Left renal pelvis (tissue), 4 donors: ENCODE measurements around the gene DOHH. TPM values are rescaled to one million over a fixed set of nuclear protein-coding genes. Genes with fewer than 3 reads are reported as not detected.
"Not testable (repeated sequence)": the region's sequence is repeated elsewhere in the genome, so short reads cannot be mapped to it uniquely, and the experiment has no call there.

ENCODE experiments used
- DNase-seq, 4 donors: peaks; one replicate each; pipeline ENCODE4 v3.0.0-alpha.2; 2013; ENCODE audit warnings: low read depth in 4 of 4, low spot score in 3 of 4
- polyA plus RNA-seq, 4 donors: library from polyadenylated mRNA; unstranded; fragments of 120-200 nt; gene quantifications; one replicate each; pipeline ENCODE4 v1.2.1, GENCODE V29; 2013; ENCODE audit not compliant: insufficient read length in 4 of 4

The DOHH gene
- polyA plus RNA-seq, 4 donors: 4.7 to 11.4 (median 6.2) TPM

DNA sequence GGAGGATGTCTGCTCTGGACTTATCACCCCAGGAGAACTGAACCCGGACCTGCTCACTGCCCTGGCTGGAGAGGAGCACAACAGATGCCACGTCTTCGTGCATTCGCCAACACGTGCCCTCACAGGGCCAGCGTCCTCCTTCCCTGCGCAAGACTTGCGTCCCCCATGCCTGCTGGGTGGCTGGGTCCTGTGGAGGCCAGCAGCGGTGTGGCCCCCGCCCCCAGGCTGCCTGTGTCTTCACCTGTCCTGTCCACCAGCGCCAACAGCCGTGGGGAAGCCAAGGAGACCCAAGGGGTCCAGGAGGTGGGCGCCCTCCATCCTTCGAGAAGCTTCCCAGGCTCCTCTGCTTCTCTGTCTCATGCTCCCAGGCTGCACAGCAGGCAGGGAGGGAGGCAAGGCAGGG lies 35.1 kb upstream of the DOHH start:
- no peak for DNase-seq

DNA sequence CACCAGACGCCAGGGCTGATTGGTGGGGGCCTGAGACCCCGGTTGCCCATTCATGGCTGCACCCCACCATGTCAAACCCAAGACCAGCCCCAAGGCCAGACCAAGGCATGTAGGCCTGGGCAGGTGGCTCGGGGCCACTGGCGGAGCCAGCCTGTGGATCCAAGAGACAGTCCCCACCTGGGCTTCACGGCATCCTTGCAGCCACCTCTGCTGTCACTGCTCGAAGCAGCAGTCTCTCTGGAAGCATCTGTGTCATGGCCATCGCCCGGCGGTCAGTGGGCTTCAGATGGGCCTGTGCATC lies 34.7 kb upstream of the DOHH start:
- DNase-seq: no peak

DNA sequence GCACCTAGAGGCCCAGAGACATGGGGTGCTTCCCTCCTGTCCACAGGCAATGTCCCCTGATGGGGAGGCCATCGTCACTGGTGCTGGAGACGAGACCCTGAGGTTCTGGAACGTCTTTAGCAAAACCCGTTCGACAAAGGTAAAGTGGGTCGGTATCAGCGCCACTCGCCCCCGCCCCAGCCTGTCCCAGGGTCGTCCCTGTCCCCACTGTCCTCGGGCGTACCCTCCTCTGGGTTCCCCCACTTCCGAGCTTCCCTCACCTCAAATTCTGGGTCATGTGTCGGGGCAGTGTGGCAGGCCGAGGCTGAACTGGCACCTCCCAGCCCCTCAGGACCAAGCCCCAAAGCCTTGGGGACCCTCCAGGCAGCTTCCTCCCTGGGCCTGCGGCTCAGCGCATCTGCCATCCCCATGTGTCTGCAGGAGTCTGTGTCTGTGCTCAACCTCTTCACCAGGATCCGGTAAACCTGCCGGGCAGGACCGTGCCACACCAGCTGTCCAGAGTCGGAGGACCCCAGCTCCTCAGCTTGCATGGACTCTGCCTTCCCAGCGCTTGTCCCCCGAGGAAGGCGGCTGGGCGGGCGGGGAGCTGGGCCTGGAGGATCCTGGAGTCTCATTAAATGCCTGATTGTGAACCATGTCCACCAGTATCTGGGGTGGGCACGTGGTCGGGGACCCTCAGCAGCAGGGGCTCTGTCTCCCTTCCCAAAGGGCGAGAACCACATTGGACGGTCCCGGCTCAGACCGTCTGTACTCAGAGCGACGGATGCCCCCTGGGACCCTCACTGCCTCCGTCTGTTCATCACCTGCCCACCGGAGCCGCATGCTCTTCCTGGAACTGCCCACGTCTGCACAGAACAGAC lies 34.1 kb upstream of the DOHH start:
- no peak for DNase-seq

DNA sequence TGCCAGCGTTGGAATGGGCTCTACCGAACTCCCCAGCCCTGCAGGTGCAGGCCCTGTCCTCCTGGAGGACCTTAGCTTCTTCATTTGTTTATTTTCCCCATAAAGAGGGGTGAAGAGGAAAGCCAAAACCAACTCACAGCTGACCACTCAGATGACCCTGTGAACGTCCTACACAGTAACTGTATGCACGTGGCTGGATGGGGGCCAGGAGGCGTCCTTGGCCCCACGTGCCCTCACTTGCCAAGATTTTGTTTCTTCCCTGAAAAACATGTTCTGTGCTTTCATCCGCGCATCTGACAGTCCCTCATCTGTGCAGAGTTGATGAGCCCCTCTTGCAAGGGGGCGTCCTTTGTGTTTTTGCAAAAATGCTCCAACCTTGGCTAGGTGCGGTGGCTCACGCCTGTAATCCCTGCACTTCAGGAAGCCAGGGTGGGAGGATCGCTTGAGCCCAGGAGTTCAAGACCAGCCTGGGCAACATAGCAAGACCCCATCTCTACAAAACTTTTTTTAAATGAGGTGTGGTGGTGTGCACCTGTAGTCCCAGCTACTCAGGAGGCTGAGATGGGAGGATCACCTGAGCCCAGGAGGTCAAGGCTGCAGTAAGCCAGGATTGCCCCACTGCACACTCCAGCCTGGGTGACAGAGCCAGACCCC lies 33.2 kb upstream of the DOHH start:
- DNase-seq: no peak

DNA sequence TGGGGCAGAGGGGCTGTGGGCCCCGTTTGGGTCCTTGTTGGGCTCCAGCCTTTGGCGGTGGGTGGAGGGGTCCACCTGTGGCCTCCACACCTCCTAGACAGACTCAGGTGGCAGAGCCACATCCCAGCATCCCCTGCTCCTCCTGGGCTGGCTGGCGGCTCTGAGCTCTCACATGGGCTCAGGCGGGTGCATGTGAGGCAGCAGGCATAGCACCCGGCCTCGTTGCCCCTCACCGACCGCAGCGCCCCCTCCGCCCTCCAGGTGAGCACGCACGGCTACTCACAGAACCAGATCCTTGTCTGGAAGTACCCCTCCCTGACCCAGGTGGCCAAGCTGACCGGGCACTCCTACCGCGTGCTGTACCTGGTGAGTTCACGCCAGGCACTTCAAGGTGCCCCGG lies 32.6 kb upstream of the DOHH start:
- DNase-seq: no peak

DNA sequence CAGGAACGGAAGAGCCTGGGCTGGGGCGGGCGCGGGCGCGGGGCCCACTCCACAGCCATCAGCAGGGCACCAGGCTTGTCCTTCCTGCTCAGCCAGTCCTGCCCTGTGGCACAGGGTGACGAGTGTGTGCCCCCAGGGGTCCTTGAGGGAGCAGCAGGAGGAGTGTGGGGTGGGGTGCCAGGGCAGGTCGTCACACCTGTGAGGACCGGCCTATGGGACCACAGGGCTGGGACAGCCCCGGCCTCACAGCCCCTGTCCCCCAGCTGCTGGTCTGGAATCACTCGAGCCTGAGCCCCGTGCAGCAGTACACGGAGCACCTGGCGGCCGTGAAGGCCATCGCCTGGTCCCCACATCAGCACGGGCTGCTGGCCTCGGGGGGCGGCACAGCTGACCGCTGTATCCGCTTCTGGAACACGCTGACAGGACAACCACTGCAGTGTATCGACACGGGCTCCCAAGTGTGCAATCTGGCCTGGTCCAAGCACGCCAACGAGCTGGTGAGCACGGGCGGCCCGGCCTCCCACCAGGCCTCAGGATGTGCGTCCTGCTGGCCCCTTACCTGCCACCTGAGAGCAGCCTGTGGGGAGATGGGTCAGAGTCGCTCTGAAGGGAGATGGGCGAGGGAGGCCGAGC lies 31.8 kb upstream of the DOHH start:
- no peak for DNase-seq

DNA sequence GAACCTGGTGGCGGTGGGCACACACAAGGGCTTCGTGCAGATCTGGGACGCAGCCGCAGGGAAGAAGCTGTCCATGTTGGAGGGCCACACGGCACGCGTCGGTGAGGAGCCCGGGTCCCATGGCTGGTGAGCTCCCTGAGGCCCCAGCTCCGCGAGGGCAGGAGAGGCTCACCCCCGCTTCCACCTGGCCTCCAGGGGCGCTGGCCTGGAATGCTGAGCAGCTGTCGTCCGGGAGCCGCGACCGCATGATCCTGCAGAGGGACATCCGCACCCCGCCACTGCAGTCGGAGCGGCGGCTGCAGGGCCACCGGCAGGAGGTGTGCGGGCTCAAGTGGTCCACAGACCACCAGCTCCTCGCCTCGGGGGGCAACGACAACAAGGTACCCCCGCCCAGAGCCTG lies 31.2 kb upstream of the DOHH start:
- DNase-seq: no peak

DNA sequence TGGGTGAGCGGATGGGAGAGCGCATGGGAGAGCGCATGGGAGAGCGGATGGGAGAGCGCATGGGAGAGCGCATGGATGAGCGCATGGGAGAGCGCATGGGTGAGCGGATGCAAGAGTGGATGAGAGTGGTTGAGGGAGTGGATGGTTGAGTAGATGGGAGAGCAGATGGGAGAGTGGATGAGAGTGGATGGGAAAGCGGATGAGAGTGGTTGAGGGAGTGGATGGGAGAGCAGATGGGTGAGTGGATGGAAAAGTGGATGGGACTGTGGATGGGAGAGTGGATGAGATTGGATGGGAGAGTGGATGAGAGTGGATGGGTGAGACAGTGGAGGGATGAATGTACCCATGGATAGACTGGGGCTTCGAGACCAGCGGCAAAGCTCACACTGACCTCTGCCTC lies 29.9 kb upstream of the DOHH start:
- no peak for DNase-seq

DNA sequence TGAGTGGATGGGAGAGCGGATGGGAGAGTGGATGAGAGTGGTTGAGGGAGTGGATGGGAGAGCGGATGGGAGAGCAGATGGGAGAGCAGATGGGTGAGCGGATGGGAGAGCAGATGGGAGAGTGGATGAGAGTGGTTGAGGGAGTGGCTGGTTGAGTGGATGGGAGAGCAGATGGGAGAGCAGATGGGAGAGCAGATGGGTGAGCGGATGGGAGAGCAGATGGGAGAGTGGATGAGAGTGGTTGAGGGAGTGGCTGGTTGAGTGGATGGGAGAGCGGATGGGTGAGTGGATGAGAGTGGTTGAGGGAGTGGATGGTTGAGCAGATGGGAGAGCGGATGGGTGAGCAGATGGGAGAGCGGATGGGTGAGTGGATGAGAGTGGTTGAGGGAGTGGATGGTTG lies 28.8 kb upstream of the DOHH start:
- DNase-seq: not testable (repeated sequence)

DNA sequence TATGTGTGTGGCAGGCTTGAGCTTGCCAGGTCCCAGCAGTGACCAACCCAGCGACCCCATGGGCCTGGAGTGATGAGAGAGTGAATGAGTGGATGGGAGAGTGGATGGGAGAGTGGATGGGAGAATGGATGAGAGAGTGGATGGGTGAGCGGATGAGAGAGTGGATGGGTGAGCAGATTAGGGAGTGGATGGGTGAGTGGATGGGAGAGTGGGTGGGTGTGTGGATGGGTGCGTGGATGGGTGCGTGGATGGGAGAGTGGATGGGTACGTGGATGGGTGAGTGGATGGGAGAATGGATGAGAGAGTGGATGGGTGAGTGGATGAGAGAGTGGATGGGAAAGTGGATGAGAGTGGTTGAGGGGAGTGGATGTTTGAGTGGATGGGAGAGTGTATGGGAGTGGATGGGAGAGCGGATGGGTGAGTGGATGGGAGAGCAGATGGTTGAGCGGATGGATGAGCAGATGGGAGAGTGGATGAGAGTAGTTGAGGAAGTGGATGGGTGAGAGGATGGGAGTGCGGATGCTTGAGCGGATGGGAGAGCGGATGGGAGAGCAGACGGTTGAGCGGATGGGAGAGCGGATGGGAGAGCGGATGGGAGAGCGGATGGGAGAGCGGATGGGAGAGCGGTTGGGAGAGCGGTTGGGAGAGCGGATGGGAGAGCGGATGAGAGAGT lies 28.2 kb upstream of the DOHH start:
- no peak for DNase-seq

DNA sequence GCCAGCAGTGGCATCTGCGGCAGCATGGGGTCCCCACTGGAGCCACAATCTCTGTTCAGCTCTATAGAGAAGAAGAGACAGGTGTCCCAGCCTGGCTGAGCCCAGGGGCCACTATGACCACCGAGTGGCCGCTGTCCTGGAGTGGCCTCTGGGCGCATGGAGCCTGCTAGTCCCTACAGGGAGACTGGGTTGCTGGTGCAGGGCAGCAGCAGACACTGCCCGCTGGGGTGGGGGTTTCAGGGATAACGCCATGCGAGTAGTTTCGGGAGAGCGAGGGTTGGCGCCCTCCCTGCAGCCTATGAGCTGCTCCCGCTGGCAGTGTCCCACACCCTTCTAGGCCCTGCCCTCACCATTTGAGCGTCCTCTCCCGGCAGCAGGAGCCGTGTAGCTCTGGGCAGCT lies 27.6 kb upstream of the DOHH start:
- no peak for DNase-seq

DNA sequence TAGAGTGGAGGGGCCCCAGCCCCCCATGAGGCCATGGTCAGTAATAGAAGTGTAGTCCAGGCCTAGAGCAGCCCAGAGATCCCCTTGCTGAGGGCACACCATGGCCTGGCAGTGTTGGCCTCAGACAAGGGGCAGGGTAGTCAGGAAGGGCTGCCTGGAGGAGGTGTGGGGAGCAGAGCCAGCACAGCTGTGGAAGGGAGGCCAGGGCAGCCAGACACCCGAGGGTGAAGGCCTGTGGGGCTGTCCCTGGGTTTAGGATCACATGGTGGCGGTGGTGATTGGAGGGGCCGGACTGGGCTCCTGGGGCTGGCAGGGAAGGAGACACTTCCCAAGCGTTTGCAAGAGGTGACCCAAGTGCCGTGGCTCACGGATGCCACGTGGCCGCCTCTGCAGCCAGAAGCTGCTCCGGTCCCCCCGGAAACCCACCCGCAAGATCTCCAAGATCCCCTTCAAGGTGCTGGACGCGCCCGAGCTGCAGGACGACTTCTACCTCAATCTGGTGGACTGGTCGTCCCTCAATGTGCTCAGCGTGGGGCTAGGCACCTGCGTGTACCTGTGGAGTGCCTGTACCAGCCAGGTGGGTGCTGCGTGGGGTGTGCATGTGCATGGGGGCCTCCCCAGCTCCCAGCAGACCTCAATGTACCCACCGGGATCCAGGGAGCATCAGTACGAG lies 26.9 kb upstream of the DOHH start:
- no peak for DNase-seq

DNA sequence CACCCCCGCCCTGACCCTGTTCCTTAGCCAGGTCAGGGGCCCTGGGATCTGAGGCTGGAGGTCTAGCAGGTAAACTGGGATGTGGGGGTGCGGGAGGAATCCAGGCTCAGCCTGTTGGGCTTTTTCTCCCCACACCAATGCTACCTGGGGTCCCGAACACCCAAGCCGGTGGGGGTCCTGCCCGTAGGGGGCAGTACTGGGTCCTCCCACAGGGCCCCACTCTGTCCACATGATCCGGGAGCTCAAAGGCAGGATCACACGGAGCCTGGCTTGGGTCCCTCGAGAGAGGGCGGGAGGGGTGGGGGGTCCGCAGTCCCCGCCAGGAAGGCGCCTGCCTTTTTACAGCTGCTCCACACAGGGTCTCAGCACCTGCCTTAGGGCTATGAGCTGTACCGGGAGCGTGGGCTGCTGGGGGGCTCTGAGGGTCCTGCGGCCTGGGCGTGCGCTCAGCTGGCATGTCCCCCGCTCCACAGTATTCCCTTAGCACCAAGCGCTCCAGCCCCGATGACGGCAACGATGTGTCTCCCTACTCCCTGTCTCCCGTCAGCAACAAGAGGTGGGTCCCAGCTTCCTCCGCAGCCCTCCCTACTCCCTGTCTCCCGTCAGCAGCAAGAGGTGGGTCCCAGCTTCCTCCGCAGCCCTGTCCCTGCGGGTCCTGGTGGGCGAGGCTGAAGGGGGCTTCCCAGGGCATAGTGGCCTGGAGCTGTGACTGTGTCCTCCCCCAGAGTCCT lies 26.2 kb upstream of the DOHH start:
- DNase-seq: no peak

DNA sequence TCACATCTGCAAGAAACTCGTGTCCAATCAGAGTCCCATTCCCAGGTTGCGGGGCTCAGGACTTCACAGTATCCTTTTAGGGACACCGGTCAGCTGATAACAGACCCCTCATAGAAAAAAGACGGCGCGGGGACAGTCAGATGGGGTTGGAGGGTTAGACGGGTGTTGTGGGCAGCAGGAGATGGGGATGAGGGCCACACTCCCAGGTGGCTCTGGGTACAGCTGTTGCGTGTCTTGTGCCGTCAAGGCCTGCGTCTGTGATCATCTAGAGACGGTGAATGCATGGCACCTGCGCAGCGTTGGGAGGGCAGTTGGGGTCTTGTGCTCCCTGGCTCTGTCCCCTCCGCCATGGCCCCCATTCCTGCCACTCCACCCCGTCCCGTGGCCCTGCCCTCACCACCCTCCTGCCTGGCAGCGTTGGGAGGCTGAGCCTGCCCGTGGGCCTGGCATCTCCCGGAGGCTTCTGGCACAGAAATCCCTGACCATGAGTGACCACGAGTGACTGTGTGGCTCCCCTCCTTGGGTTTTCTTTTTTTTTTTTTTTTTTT lies 24.5 kb upstream of the DOHH start:
- DNase-seq: no peak

DNA sequence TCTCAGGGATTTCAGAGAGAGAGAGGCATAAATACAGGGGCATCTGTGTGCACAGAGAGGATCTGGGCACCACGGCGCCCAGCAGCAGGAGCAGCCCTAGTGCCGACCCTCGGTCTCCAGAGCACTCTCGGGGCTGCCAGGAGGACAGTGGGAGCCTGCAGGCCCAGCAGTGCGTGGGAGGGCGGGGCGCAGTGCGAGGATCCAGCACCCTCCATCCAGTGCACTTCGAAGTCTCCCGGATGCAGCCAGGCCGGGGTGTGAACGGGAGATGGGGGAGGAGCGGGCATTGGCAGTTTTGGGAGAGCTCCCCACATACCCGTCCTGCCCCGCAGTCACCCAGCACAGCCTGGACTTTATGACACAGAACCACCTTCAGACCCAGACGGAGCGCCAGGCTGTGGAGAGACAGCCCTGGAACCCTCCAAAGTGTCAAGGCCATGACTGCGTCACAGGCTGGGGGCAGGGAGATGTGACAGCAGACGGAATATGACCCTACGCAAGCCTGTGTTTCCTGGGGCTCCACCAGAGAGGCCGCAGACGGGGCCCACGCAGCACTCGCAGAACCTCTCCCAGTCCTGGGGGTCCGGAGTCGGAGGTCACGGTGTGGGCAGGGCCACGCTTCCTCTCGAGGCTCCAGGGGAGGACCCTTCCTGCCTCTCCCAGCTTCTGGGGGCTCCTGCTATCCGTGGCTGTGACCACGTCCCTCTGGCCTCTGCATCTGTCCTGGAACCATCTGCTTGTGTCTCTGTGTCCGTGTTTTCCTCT lies 23.8 kb upstream of the DOHH start:
- no peak for DNase-seq

DNA sequence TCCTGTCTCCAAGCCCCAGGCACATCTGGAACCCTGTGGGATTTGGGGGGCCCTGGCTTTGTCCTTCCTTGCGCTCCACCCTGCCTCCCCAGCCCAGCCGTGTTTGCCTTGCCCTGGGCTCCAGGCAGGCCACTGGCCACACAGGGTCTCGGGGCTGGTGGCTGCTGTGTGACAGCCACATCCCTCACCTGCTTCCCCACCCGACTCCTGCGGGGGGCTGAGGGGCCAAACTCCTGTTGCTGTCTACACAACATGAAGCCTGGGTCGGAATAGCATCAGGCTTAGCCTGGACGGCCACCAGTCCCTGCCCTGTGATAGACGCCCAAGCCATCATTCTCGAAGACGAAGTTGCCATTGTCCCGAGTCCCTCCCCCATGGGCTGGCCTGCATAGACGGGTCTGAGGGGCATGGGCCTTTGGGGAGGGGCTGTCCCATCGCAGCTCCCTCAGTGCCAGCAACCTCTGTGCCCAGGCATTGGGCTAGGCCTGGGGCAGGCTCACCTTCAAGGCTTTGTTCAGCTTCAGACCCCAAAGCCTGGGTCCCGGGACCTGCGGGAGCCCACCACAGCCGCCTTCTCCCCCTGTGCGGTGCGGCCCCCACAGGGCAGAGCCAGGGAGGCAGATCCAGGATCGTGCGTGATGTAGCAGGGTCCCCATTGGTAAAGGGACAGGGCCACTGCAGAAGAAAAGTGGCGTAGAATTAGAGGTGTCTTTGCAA lies 23.0 kb upstream of the DOHH start:
- DNase-seq: no peak

DNA sequence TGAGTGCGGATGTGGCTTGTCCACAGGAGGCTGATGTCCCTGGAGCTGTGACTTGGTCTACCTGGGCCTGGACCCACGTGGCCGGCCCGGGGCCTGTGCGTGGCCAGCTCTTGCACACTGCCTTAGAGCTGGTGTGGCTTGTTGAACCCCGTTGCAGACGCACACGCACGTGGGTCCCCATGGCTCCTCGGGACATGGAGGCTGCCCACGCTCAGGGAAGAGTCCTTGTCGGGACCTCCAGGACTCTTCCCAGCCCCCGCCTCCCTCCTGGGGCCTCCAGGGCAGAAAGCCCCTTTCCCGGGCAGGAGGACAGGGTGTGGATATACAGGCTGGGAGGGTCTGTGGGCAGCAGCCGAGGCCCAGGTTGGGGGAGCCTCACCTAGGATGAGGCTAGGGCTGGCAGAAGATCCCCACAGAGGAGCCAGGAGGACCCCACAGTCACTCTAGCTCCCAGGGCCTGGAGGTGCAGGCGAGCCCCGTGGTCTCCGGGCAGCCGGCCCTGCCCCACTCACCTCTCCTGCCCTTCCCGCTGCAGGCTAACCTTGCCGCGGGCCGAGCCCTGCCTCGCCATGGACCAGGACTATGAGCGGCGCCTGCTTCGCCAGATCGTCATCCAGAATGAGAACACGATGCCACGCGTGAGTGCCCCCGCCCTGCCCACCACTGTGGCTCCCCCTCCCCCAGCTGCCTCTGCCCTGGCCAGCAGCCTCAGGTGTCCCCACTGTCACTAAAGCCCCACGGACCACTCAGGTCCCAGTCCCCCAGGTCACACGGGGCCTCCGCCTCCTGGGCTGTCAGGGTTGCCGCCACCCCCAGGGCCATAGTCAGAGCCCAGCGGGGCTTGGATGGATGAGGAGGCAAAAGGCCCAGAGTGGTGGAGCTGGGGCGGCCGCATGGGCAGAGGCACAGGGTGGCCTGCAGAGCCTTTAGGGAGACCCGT lies 22.2 kb upstream of the DOHH start:
- no peak for DNase-seq

DNA sequence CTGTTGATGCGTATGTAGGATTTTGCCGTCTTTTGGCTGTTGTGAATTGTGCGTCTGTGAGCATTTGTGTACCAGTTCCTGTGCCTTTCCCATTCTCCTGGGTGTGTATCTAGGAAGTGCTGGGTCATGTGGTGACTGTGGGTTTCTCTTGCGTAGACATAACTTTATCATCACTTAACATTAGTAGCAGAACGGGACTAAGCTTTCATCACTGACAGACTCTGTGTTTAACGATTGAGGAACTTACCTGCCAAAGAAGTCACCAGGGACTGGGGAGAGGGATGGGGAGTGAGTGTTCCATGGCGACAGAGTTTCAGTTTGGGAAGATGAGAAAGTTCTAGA lies 20.6 kb upstream of the DOHH start:
- no peak for DNase-seq
